CD4-positive, alpha-beta T cell treated with Interleukin-10 for 1 hour (primary cell): ENCODE data around the gene MPP7.
"Not testable (repeated sequence)": the region's sequence is repeated elsewhere in the genome, so short reads cannot be mapped to it uniquely, and the experiment has no call there.

ENCODE experiments used
- DNase-seq: peaks from one replicate; pipeline ENCODE4 v3.0.0-alpha.2; 2020

MPP7 gene

DNA sequence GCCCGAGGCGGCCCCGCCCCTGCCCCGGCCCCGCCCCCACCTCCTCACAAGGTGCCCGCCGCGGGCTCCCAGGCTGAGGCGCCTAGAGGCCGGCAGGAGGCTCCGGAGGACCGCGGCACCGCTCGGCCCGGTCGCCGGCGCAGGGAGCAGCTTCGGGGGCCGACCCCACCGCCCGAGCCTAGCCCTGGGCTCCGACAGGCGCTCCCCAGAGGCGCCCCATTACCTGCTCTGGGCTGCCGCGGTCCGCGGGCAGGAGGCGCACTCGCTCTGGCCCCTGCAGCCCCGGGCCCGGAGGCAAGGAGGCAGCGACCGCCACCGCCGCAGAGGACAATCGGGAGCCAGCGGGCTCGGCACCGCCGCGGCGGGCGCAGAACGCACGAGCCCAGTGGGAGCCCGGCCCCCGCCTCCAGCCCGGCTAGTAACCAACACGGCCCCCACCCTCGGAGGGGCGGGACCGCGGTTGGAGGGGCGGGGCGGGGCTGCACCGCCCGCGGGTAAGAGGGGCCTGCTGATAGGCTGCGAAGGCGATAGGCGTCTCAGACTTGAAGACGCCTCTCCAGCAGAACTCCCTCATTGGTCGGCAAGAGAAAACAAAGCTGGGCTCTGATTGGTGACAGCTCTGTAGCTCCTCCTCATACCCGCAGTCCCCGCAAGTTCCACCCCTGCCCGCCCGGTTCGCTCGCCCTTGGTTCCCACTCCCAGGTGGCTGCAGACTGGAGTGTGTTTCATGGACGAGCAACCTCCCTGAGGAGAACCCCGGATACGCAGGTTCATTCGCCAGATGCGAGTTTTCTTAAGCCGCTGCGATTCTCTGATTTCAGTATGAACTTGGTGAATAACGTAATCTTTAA, at the start of gene MPP7:
Gene MPP7, minus strand, starts transcription at position 427 of the 851 bp plus-strand sequence. CDS start 64,460 bp downstream, outside the sequence.
- peak; percentile 97 for DNase-seq

DNA sequence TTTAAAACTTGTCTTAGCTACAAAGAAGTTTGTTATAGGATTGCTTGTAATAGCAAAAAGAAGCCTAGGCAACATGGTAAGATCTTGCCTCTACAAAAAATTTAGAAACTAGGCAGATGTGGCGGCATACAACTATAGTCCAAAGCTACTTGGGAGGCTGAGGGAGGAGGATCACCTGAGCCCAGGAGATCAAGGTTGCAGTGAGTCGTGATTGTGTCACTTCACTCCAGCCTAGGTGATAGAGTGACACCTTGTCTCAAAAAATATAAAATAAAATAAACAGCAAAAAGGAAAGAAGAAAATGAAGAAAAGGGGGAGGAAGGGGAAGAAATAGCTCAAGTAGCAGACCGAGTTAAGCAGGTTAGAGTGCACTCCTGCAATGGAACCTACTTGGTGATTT, 47.0 kb upstream of the MPP7 start:
- DNase-seq: no peak

DNA sequence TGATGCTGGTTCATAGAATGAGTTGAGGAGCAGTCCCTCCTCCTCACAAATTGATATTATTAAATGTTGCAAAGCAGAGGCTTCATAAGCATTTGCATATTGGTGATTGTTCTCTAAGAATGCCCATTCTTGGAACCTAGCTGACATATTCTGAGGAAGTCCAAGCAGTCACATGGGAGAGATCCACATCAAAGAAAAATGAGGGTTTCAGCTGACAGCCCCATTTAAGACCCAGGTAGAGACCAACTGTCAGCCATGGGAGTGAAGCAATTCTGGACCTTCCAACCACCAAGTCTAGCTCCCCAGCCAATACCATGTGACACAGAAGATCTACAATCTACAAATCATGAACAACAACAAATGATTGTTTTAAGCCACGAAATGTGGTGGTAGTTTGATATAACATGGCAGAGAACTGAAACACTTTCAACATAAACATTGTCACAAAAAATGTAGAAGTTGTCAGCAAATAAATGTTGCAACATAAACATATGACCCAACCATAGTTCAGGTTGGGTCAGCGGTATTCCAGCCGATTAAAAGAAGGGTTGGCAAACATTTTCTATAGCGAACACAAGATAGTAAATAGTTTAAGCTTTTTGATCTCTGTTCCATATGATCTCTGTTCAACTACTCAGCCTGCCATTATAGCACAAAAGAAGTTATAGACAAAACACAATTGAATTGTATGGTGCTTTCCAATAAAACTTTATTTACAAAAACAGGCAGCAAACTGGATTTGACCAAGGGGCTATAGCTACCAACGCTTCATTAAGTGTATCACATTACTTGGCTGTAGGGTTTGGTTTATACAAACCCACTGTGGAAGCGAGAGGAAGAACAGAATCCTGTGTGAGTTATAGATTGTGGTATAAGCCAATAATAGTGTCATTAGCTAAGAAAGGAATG, 41.4 kb upstream of the MPP7 start:
- DNase-seq: no peak

DNA sequence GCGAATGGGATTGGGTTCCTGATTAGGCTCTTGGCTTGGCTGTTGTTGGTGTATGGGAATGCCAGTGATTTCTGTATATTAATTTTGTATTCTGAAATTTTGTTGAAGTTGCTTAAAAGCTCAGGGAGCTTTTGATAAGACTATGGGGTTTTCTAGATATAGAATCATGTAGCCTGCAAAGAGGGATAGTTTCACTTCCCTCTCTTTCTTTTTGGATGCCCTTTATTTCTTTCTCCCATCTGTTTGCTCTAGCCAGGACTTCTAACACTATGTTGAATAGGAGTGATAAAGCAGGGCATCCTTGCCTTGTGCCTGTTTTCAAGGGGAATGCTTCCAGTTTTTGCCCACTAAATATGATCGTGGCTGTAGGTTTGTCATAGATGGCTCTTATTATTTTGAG, 40.4 kb upstream of the MPP7 start:
- no peak for DNase-seq

DNA sequence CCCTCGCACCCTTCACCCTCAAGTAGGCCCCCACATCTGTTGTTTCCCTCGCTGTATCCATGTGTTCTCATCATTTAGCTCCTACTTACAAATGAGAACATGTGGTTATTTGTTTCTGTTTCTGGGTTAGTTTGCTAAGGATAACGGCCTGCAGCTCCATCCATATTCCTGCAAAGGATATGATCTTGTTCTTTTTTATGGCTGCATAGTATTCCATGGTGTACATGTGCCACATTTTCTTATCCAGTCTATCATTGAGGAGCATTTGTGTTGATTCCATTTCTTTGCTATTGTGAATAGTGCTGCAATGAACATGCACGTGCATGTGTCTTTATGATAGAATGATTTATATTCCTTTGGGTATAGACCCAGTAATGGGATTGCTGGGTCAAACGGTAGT, 38.8 kb upstream of the MPP7 start:
- not testable (repeated sequence) for DNase-seq

DNA sequence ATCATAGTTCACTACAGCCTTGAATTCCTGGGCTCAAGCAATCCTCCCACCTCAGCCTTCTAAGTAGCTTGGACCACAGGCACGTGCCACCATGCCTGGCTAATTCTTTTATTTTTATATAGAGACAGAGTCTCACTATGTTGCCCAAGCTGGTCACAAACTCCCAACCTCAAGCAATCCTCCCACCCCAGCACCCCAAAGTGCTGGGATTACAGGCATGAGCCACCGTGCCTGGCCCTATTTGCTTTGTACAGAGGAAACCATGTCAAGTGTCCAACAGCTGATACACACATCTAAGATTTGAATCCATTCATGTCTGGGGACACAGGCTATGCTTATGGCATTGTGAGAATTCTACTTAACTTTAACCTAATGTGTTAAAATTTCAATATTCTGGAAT, 29.9 kb upstream of the MPP7 start:
- DNase-seq: peak; percentile 41

DNA sequence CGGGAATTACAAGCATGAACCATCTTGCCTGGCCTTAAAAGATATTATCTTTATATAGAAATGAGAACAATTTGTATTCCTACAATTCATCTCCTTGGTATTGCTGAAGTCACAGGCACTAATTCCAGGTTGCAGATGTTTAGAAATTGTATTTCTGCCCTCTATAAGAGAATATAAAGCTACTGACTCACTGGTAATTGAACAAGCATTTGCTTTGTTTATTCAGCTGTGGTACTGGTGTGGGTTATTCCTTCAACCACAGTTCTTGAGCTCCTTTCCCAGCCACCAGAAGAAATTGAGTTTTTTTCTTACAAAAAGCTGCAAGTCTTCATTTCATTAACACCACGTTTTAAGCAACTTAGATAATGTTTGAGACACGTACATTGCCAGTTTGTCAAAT, 29.0 kb upstream of the MPP7 start:
- peak; percentile 48 for DNase-seq

DNA sequence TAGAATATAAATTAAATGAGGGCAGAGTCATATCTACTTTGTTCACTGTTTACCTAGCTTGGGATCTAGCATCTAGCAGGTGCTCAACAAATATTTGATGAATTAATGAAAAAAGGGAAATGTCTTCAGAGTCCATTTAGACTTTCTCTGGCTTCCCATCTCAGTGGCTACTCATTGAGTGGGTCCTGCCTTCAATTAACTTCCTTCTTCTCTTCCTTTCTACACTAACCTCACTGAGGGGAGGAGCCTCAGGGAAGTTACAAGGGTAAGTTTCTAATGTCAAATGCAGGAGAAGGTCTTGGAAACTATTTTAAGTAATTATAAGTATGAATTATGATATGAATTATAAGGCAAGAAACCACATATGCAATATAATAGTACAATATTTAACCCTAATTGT, 28.2 kb upstream of the MPP7 start:
- DNase-seq: peak; percentile 22

DNA sequence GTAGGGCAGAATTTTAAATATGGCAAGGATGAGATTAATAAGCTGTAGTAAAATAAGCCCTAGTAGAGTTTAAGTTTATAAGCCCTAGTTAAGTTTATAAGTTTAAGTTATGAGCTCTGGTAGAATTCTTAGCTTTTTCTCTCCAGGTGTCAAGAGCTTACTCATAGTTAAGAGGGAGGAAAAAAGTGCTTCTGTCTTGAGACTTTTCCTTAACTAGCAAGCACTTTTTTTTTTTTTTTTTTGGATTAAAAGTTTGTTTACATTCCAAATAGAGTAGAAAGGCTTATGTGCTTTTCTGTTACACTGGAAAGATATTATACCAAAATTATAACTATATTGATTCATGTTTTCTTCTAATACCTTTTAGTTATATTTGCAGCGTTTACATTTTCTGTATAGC, 25.5 kb upstream of the MPP7 start:
- no peak for DNase-seq

DNA sequence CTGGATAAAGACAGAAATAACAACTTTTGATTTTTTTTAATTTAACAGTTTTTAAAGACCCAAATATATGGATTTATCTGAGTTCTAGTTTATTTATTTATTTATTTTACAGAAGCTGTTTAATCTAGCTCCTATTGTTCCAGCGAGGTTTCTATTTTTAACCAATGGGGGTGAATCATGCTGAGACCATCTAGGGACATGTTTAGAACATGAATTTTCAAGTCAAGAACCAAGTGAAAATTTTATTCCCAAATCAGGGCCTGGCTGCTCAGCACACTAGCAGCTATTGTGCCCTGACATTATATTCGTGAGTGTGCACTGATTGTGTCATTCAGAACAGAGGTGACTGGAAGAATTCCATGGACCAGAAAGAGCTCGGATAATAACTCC, 24.6 kb upstream of the MPP7 start:
- DNase-seq: no peak

DNA sequence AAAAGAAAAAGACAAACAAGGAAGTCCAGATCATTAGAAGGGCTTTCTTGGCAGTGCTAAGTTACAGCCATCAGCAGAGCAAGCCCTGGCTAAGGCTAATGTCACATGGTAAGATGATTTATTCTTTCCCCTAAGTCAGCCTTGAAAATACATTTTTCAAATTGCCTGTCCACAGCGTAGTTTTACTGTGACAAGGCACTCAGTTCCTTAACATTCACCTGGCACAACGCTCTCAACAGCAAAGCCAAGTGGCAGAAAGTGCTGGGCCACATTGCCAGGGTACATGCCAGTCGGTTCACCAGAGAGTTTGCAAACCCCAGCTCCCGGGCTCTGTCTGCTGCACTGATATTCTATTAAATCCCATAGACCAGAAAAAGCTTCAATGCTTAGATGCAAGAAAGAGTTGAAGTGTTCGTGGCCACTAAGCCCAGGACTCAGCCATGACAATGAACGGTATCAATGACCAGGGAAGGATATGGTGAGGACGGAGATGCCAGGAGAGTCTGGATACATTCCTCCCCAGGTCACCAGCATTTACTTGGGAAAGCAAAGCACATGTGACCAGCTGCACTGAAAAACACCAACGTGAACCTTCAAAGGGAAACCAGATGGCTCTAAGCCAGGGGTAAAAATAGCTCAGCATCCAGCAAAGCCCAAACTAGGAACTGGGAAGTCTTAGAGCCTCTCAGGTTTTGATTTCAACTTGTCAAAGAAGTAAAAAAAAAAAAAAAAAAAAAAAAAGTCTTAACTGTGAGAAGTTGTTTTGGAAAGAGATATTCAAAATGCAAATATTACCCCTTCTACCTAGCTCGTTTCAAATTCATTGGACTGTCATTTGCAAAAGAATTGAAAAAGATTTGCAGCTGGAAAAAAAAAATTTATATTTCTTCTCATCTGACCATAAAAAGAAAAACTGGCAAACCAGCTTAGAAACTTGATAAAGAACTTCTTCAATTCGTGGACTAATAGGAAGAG, 23.9 kb upstream of the MPP7 start:
- DNase-seq: no peak

DNA sequence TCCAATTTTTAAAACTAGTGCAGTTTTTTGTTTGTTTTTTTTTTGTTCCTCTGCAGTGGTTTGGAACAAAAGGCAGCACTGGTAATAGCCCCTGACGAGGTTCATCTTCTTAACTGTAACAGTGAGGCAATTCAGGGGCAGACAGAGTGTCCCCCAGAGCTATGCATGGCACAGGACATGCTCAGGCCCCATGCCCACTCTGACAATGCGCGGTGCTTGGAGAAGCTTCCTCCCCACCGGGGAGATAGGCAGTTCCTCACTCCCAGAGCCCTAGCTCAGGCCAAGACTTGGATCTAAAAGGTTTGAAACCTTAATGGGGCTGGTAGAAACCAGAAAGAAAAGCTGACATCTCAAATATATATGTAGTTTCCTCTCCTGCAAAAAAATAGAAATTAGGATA, 17.9 kb upstream of the MPP7 start:
- no peak for DNase-seq

DNA sequence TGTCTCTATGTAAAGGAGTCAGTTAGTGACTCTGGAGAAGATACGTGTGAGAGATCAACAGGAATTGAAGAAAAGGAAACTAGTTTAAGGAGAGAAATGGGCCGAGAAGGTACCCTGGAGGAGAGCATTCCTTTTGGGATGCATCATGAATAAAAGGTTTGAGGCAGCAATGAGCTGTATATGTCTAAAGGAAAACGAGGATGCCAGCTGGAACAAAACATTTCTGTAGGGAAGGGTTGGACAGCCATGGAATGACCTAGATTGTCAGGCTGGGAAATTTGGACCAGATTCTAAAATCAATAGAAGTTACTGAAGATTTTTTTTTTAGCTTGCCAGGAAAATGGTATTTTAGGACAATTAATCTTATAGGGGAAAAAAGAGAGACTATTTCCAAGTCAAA, 17.2 kb upstream of the MPP7 start:
- no peak for DNase-seq

DNA sequence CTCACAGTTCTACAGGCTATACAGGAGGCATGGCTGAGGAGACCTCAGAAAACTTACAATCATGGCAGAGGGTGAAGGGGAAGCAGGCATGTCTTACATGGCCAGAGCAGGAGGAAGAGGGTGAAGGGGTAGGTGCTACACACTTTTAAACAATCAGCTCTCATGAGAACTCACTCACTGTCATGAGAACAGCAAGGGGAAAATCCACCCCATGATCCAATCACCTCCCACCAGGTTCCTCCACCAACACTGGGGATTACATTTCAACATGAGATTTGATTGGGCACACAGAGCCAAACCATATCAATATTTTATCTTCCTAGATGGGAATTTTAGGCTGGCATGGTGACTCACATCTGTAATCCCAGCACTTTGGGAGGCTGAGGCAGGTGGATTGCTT, 16.2 kb upstream of the MPP7 start:
- DNase-seq: not testable (repeated sequence)

DNA sequence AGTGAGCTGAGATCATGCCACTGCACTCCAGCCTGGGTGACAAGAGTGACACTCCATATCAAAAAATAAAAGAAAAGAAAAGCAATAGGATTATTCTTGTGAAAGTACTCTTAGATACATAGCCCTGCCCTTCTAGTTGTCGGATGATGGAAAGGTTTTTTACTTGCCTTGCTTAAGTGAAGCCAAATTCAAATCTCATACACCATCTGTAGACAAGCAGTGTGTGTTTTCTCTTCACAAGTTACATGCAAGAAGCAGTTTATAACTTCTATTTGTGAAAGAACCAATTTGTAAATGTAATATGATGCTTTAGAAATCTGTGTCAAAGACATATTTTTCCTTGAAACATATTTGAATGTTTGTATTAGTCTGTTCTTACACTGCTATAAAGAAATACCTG, 15.8 kb upstream of the MPP7 start:
- no peak for DNase-seq

DNA sequence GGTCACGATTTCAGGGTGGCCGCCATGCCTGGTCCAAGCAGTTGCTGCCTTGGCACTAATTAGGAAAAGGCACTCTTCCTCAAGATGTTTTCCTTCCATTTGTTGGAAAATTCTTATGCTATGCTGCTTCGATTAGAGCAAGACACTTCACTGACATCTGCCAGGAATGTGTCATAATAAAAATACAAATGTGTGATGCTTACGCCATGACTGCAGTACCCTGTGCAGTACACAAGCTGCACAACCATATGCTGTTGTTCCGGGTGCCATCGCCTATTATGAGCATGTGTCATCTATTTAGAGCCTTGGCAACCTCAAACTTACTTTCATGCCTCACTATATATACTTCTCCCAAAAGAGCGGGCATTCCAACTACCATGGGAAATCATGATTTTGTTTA, 14.9 kb upstream of the MPP7 start:
- no peak for DNase-seq

DNA sequence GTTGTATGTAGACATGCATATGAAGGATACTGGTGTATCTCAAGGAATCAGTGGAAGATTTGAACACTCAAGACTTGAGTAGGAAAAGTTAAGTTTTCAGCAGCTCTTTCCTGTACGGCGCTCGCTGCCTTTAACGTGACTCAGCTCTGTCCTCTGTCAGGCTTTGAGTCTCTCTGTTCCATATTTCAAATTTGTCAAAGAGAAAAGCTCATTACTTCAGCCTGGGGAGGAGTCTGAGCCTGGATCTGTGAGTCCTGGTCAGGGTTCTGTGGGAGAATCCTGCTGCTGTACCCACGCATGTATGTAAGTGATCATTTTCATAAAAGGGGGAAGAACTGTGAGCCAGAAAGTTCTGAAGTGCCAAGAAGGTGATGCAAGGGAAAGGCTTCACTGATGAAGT, 13.8 kb upstream of the MPP7 start:
- no peak for DNase-seq

DNA sequence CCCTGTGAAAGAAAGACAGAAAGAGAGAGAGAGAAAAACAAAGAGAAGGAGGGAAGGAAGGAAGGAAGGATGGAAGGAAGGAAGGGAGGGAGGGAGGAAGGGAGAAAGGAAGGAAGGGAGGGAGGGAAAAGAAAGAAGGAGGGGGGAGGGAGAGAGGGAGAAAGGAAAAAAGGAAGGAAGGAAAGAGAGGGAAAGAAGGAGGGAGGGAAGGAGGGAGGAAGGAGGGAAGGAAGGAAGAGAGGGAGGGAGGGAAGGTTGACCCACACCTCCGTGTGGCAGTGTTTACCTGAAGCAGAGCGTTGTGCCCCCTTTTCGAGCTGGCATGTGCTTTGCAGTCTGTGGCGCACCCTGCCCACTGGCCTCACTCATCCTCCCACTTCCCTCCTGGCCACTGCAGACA, 12.3 kb upstream of the MPP7 start:
- DNase-seq: no peak

DNA sequence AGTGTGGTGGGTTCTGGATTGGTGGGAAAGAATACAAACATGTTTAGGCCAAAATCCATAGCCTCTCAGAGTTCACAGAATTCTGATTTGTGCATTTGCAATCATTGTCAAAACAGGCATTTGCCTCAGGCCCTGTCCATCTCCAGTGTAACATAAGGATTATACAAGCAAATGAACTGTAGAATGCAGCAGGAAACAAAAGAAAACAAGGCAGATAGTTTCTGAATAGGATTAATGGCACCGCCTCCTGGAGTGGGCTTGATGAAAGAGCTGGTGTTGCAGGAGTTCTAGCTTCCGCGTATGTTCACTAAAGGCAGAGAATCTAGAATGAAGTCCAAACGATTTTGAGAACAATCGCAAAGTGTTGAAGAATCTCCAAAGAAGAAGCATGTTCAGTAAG, 11.3 kb upstream of the MPP7 start:
- DNase-seq: no peak

DNA sequence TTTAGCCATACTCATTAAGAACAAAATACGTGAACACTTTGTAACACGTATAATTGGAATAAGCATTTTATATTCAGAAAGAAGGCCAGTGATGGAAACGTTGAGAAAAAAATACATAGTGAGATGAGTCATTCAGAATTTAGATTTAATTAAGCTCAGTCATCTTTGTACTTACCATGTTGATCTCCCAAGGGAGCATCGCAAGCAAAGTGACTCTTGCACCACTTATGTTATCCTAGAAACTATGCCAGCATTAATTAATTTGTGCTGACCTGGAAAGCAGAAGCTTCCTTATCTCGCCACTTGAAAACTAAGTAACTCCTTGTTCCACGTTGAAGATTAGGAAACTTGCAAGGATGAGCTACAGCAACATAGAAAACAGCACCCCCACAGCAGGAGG, 9.7 kb upstream of the MPP7 start:
- DNase-seq: no peak

DNA sequence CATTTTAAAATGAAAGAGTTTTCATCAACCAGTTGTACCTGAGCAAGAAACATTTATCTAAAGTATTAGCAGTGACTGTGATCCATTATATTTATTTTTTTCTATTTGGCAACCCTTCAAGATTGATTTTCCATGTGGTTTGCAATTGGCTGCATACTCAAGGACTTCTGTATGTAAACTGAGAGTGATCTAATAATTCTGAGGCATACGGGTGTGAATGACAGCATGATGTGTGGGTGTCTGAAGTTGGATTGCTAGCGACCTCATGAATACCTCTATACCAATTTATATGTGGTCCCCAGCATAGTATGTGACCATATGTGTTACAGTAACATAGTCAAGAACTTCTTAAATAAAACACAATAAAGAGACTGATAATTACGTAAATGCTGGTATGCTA, 8.2 kb upstream of the MPP7 start:
- no peak for DNase-seq

DNA sequence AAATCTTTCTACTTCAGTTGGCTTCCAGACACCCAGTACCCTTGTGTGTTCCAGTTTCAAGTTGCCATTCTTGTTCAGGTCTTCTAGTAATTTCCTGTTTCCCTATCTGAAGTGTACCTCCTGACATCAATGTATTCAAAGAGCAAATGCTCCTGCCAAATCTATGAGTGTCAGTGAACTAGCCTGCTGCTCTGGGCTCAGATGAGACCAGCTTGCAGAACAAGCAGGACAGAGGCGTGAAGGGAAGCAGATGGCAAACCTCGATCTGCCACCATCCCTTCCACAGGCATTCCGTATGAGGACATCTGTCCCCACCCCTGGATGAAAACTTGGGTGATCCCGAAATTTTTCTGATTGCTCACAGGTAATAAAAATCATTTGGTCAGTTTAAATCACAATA, 4.4 kb upstream of the MPP7 start:
- DNase-seq: no peak

DNA sequence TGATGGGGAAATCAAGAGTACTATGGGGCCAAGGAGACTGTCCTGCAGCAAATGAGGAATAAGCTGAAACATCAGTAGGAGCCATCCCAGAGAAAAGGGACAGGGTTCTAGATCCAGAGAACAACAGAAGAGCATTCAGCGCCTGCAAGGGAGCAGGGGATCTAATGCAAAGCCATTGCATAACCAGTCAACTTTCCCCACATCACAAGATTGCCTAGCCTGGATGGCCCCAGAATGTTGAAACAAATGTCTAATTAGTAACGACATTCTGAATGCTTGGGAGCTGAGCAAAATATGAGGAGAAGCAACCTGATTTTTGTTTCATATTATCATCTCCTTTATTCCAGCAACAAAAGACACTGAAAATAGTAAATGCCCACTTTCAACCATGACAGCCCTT, 2.7 kb upstream of the MPP7 start:
- DNase-seq: no peak
